DMS53 (cell line): ENCODE data around the gene SETD2.
"Not testable (repeated sequence)": the region's sequence is repeated elsewhere in the genome, so short reads cannot be mapped to it uniquely, and the experiment has no call there.

ENCODE experiments used
- DNase-seq: peaks from one replicate; lab custom pipeline; 2025; lab: John Stamatoyannopoulos, UW

SETD2 gene

DNA sequence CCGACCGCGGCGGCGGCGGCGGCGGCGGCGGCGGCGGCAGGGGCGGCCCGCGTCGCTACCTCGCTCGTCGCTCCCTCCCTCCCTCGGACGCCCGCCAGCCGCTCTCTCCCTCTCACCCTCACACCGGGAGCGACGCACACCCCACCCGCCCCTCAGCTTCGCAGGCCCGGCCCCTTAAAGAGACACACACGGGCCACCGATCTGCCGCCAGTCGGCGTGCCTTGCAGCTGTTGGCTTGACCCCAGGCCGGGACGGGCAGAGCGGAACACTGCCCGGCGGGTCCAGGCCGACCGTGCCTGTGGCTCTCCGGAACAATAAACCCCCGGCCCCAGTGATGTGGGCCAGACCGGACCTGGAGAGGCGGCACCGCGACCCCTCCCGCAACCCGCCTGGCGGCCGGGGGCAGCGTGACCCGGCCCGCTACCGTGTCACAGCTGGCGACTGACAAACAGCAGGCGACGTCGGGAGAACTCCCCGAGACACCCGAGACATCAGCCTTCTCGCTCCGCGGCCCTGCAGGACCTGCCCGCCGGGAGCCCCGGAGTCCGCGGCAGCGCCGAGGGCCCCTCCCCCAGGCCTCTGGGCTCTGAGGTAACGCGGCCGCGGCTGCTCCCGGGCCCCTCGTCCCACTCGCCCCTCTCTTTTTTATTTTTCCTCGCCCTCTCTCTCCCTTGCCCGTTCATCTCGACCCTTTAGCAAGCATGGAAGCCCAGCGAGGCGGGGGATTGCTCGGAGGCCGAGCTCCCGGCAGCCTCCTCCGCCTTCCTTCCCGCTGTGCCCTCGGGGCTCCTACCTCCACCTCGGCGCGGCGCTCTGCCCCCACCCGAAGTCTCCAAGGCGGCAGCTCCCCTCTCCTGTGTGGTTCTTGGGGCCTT is at the start of gene SETD2:
Gene SETD2, minus strand, starts transcription at position 107 of the 875 bp plus-strand sequence. CDS start 189 bp downstream, outside the sequence.
- DNase-seq: peak; percentile 83

GRCh38 chr3:47210863-47211405 is 47.0 kb upstream of the SETD2 start:
- no peak for DNase-seq

DNA sequence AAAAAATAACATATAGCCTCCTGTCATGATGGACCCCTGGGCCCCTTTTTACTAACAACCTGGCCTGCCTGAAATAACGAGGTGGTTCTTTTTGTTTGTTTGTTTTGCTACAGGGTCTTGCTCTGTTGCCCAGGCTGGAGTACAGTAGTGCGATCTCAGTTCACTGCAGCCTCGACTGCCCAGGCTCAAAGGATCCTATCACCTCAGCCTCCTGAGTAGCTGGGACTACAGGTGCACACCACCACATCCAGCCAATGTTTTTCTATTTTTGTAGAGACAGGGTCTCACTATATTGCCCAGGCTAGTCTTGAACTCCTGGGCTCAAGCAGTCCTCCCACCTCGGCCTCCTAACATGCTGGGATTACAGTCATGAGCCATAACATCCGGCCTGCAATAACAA is 42.1 kb upstream of the SETD2 start:
- not testable (repeated sequence) for DNase-seq

DNA sequence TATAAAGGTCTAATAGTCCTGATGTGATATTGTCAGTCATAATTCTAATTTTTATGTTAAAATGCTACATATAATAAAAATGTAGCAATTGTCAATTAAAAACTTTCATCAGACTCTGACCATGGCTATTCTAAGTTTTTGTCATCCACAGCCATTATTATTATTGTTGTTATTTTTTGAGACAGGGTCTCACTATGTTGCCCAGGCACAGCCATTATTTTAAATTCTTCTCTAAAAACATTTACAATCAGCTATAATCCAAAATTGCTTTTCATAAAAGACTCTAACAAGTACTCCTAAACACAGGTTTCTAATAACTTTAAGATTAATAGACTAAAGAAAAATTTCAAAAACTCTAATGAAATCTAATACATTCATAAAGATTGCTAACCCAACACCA is 41.0 kb upstream of the SETD2 start:
- DNase-seq: no peak

DNA sequence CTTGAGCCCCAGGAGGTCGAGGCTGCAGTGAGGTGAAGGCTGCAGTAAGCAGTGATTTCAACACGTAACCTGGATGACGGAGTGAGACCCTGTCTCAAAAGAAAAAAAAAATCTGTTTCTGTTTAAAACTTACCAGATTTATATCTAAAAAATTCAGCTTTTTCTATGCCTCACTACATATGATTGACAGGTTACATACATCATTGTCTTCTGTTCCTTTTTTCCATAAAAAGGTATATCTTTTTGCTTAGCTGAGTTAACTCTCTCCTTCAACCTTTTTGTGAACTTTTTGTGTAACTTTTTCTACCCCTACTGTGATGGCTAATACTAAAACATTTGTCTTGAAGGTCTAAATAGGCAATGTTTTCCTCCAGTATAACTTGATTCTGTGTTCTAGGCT is 38.6 kb upstream of the SETD2 start:
- no peak for DNase-seq

- no peak for DNase-seq
Observed at GRCh38 chr3:47197287-47197686, 33.4 kb upstream of the SETD2 start.

- no peak for DNase-seq
Observed at GRCh38 chr3:47194994-47195393, 31.1 kb upstream of the SETD2 start.

DNA sequence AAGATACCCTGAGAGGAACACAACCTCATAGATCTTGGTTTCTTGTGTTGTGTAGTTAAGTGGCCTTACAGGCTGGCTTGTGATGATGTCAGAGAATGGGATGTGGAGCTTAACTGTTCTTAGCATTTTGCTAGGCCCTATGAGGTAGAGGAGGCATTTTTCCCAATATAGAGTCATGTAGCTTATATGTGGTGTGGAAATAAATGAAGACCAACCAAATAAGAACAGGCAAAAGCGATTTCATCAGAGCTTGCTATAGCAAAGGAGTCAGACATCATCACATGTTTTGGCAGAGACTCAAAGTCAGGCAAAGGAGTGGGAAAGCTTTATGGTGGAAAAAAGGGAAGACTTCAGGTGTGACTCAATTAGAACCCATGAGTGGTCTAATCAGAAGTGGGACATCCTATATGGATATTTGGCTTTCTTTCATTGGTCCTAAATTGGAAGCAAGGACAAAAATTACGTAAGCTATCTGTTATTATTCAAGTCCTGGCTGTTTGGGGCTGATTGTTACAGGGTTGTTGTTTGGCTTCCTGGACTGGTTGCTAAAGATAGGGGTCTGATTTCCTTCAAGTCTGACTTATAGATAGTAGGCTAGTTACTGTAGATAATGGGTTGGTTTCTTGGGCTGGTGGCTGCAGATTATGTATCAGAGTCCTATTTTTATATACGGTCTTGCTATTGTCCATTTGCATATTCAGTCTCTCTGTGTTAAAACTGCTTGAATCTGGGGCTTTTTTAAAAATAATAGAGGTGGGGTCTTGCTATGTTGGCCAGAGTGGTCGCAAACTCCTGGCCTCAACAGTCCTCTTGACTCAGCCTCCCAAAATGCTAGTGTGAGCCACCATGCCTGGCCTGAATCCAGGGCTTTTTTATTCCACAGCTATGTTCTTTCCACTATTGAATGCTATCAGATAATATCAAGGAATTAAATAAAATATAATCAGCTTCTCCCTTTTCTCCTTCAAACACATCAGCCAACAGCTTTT is 30.3 kb upstream of the SETD2 start:
- no peak for DNase-seq

DNA sequence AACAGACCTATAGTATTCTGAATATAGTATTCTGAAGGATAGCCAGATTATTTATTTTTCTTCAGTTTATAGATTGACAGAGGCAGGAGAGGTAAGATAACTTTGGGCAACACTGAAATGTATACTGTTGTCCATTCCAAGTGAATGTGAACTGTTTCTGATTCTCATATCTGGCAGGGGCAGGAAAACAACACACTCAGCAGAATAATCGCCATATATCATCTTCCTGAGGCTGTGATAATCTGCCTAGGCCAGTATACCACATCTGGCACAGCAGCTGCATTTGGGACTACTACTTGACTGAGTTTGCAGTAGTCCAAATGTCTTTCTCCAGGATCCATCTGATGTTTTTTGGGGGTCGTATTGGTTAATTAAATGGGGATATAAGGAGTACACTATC is 22.4 kb upstream of the SETD2 start:
- DNase-seq: no peak

DNA sequence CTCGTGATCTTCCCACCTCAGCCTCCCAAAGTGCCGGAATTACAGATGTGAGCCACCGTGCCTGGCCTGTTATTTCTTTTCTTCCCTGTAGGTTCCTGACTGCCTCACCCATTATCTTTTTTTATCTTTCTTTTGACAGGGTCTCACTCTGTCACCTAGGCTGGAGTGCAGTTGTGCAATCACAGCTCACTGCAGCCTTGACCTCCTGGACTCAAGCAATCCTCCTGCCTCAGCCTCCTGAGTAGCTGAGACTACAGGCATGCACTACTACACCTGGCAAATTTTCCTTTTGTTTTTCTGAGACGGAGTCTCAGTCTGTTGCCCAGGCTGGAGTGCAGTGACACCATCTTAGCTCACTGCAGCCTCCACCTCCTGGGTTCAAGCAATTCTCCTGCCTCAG is 17.8 kb upstream of the SETD2 start:
- DNase-seq: not testable (repeated sequence)

DNA sequence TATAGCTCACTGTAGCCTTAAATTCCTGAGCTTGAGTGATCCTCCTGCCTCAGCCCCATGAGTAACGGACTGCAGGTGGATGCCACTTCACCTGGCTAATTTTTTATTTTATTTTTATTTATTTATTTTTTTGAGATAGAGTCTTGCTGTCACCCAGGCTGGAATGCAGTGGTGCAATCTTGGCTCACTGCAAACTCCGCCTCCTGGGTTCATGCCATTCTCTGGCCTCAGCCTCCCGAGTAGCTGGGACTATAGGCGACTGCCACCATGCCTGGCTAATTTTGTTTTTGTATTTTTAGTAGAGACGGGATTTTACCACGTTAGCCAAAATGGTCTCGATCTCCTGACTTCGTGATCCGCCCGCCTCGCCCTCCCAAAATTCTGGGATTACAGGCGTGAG is 16.1 kb upstream of the SETD2 start:
- DNase-seq: not testable (repeated sequence)

- no peak for DNase-seq
Observed at GRCh38 chr3:47176582-47176981, 12.7 kb upstream of the SETD2 start.

DNA sequence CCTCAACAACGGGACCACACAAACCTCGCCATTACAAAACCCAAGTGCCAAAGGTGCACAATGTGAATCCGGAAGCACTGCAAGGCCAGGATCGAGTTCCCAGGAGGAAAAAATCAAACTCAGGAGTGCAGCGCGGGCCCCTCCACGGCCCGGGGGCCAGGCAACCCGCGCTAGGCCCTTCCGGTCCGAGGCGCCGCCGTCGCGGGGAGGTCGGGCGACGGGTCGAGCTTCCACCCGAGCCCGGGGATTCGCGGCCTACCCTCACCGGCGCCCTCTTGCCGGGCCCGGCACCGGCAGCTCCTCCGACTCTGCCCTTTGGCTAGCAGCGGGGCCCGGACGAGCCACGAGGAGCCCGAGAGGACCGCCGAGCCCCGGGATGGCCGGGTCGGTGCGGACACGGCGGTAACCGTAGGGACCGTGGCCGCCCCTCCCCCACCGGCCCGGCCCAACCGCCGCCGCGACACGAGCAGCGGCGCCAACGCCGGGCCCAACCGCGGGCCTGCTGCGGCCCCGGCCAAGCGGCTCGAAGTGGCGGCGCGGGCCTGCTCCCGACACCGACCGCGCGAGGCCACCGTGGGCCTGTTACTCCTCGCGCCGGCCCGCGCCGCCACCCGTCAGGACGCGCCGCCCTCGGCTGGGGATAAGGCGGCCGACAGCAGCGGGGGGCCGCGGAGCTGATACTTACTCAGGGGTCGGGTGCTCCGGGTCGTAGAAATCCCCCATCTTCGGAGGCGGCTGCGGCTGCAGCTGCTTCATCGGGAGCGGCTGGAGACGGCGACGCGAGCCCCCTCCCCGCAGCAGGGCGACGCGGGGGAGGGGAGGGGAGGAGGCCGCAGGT is 525 bp downstream of the SETD2 start:
- DNase-seq: peak; percentile 54

DNA sequence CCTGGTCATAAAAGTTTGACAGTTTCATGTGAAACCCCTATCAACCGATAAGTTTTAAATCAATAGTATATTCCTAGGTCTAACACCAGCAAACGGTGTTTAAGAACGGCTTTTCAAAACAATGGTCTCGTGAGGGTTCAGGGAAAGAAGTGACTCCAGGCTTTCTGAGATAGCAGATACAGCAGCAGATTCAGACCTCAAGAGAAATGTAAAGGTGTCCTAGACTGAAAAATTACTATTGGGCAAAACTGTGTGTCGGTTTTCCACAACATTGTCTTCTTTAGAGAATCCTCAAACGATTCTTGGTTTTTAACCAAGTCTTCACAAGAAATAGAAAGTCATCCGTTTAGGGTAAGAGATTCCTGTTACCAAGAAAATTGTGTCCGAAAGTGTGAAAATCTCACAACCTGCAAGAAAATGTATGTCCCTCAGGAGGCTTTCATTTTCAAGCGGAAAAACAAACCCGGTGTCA is 1.2 kb downstream of the SETD2 start:
- peak; percentile 9 for DNase-seq

DNA sequence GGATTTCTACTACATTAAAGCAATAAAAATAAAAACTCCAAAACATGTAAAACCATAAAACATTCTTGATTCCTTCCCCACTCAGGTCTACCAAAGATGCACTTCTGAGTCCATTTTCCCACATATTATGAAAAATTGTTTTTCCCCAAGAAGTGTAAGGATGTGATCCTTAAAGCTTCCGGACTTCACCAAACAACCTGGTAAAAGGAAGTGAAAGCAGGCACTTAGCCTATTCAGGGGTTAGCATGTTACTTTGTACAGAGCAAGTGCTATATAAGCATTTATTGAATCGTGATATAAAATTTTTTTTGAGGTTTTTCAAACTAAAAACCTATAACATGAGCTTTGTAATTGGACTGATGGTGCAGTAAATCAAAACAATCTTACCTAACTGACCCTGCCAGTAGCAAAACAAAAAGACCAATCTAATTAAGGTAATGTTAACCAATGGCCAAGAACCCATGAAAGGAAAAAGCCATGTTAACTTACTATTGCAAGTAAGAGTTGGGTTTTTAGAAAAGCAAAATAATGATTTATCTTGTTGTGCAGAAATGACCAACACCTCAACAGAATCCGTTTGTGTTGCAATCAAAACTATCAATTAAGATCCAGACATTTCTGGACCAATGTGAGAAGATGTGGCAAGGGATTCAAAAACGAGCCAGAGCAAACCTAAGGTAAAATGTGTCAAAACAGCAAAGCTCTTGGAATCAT is 1.8 kb downstream of the SETD2 start:
- DNase-seq: no peak

DNA sequence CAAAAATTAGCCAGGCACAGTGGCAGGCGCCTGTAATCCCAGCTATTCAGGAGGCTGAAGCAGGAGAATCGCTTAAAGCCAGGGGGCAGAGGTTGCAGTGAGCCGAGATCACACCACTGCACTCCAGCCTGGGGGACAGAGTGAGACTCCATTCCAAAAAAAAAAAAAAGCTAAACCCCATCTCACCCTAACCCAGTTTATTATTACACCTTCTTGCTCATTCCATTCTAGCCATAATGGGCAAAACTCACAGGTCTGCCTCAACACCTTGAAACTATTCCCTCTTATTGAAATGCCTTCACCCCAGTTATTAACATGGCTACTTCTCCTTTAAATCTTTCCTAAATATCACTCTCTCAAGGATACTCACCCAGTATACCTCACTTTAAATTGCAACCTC is 4.1 kb downstream of the SETD2 start:
- no peak for DNase-seq

DNA sequence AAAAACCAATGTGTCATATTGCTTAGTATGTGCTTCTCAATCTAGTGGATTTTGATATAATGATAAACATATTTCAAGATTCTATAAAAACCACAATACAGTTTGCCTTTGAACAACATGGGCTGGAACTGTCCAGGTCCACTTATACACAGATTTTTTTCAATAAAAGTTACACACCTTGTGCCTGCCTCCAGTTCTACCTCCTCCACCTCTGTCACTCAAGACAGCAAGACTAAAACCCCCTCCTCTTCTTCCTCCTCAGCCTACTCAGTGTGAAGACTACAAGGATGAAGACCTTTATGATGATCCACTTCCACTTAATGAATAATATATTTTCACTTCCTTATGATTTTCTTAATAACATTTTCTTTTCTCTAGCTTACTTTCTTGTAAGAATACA is 5.7 kb downstream of the SETD2 start:
- no peak for DNase-seq

DNA sequence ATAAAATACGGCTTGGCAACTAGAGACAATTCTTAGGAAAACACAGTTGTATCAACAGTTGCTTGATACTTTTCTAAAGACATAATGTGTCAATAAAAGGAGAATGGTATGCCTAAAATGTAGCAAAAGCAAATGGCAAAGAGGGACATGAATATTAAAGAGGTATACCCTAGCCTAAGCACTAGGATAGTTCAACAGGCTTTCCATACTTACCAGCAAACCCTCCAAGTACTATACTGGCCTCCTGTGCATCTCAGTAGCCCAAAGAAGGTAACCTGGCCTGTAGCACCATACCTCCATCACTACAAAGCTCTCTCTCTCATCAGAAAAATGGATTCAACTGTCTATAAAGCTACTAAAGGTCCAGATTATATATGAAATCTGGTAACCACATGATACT is 7.5 kb downstream of the SETD2 start:
- no peak for DNase-seq

DNA sequence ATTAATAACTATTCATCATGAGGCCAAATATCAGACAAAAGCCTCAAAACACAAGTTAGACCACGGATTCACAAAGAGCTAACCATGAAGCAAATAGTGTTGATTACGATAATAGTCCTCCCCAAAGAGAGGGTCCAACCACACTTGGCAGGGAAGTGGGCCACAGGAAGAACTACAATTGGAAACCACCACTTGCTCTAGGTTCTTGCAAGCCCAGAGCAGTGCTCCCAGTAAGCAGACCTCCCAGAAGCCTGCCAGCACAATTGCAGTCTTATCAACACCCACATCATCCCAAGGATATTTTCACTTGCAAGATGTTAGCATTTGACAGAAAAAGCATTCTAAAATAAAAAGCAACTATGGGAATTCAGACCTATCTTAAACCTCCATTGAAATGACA is 11.3 kb downstream of the SETD2 start:
- DNase-seq: no peak

- DNase-seq: no peak
Observed at GRCh38 chr3:47151836-47152235, 12.1 kb downstream of the SETD2 start.
